Esophagus muscularis mucosa (tissue), 3 donors: ENCODE results near the gene KRT36.

ENCODE experiments used
- POLR2AphosphoS5 ChIP-seq, 2 donors: sonication (generic); formaldehyde crosslinking; IDR thresholded peaks; one replicate each; pipeline ENCODE4 v1.6.1; 2017; ENCODE audit warnings: antibody characterized with exemption in 2 of 2
- TF ChIP-seq, protein P1 (sequence below), 3 experiments: fragments of 200-600 bp in 2 of 3; fragments of 450-650 bp in 1 of 3; sonication (generic) in 2 of 3; IDR thresholded peaks; one replicate each; pipeline ENCODE4 v1.5.1; 2017 to 2019; ENCODE audit warnings: antibody characterized with exemption in 3 of 3, mild to moderate bottlenecking in 2 of 3, moderate library complexity in 1 of 3

DNA sequence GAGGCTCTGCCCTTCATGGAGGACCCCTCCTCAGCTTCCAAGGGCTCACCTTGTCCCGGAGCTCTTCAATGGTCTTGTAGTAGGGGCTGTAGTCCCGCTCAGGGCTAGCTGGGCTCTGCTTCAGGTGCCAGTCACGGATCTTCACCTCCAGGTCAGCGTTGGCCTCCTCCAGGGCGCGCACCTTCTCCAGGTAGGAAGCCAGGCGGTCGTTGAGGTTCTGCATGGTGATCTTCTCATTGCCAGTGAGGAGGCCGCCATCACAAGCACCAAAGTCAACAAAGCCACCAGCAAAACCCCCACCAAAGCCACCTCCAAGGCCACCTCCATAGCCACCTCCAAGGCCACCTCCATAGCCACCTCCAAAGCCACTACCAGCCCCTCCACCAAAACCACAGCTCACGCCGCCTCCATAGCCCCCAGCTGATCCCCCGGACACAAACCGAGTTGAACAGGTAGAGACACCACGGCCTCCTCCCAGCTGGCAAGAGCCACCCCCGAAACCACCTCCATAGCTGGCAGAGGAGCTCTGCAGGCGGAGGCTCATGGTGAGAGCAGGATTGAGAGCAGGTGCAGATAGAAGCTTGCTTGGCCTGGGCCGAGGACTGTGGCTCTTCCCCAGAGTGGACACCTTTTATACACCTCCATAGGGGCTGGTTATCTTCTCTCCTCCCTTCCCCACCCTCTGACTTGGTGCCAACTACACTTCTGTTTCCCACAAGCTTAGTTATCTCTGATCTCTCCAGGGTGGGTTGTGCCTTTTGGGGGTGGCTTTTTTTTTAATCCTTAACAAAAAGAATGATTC is 15.5 kb upstream of the KRT36 start, which contains the start of gene KRT13:
- TF ChIP-seq, protein P1, sequence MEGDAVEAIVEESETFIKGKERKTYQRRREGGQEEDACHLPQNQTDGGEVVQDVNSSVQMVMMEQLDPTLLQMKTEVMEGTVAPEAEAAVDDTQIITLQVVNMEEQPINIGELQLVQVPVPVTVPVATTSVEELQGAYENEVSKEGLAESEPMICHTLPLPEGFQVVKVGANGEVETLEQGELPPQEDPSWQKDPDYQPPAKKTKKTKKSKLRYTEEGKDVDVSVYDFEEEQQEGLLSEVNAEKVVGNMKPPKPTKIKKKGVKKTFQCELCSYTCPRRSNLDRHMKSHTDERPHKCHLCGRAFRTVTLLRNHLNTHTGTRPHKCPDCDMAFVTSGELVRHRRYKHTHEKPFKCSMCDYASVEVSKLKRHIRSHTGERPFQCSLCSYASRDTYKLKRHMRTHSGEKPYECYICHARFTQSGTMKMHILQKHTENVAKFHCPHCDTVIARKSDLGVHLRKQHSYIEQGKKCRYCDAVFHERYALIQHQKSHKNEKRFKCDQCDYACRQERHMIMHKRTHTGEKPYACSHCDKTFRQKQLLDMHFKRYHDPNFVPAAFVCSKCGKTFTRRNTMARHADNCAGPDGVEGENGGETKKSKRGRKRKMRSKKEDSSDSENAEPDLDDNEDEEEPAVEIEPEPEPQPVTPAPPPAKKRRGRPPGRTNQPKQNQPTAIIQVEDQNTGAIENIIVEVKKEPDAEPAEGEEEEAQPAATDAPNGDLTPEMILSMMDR (IDR thresholded peaks at IDR 0.05): no peak
- TF ChIP-seq POLR2AphosphoS5 (IDR thresholded peaks at IDR 0.05): no peak
